Neural cell (in vitro differentiated cells): ENCODE measurements around the gene RBM4B.

Experiments
- EP300 ChIP-seq: fragments of 450-650 bp; conservative IDR thresholded peaks from 2 replicates; pipeline ENCODE4 v1.6.1; 2014; ENCODE audit warnings: antibody characterized with exemption, mild to moderate bottlenecking, moderate library complexity; ENCODE audit not compliant: poor library complexity, severe bottlenecking
- EZH2 ChIP-seq: fragments of 200-600, 300-800 bp; shearing (Covaris generic), sonication (generic); IDR thresholded peaks from 2 replicates; pipeline ENCODE4 v1.6.1; 2014; ENCODE audit warnings: antibody characterized with exemption, low read length, borderline replicate concordance, mild to moderate bottlenecking; ENCODE audit not compliant: insufficient read depth, poor library complexity, severe bottlenecking
- MXI1 ChIP-seq: fragments of 450-650 bp; conservative IDR thresholded peaks from 2 replicates; pipeline ENCODE4 v1.6.1; 2014; ENCODE audit warnings: antibody characterized with exemption, mild to moderate bottlenecking; ENCODE audit not compliant: poor library complexity, severe bottlenecking
- REST ChIP-seq: IDR thresholded peaks from 2 replicates; pipeline ENCODE4 v1.6.1; 2012; ENCODE audit warnings: borderline replicate concordance
- SMC3 ChIP-seq: fragments of 450-650 bp; conservative IDR thresholded peaks from 2 replicates; pipeline ENCODE4 v1.6.1; 2014; ENCODE audit warnings: antibody characterized with exemption, mild to moderate bottlenecking, moderate library complexity; ENCODE audit not compliant: poor library complexity
- TAF1 ChIP-seq: IDR thresholded peaks from 2 replicates; pipeline ENCODE4 v1.6.1; 2012; ENCODE audit warnings: low read depth
- TF ChIP-seq, protein P1 (sequence below): fragments of 450-650 bp; IDR thresholded peaks from 2 replicates; pipeline ENCODE4 v1.5.1; 2014; ENCODE audit warnings: antibody characterized with exemption, mild to moderate bottlenecking, moderate library complexity; ENCODE audit not compliant: poor library complexity, severe bottlenecking

GRCh38 chr11:66676282-66676919 is 1.3 kb downstream of the RBM4B start:
- TF ChIP-seq MXI1 (no peak), EP300 (no peak), EZH2 (no peak), SMC3 (no peak), TAF1 (no peak), REST (no peak)
- TF ChIP-seq, protein P1, sequence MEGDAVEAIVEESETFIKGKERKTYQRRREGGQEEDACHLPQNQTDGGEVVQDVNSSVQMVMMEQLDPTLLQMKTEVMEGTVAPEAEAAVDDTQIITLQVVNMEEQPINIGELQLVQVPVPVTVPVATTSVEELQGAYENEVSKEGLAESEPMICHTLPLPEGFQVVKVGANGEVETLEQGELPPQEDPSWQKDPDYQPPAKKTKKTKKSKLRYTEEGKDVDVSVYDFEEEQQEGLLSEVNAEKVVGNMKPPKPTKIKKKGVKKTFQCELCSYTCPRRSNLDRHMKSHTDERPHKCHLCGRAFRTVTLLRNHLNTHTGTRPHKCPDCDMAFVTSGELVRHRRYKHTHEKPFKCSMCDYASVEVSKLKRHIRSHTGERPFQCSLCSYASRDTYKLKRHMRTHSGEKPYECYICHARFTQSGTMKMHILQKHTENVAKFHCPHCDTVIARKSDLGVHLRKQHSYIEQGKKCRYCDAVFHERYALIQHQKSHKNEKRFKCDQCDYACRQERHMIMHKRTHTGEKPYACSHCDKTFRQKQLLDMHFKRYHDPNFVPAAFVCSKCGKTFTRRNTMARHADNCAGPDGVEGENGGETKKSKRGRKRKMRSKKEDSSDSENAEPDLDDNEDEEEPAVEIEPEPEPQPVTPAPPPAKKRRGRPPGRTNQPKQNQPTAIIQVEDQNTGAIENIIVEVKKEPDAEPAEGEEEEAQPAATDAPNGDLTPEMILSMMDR, result no peak
